Measurements from ENCODE around the gene ZNF212.

ZNF212 gene

DNA sequence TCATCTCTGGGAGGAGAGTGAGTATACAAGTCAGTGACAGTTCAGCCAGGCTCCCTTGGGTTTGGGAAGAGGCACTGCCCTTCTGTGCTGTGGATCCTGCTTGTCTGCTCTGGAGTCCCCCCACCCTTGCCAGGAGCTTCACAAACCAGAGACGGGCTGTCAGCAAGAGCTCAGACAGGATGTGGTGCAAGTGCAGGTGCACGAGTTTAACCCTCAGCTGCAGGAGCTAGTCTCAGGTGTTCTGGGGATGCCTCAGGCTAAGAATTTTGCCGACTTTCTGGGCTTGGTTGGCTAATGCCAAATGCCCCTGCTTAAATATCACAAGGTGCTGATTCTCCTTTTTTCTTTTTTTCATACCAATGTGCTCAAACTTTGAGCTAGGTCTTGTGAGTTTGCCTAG is 44.9 kb downstream of the ZNF212 start:
- in situ Hi-C loops (cut with MboI; ENCODE audit: low sequenced_read_pairs): no loop called here

DNA sequence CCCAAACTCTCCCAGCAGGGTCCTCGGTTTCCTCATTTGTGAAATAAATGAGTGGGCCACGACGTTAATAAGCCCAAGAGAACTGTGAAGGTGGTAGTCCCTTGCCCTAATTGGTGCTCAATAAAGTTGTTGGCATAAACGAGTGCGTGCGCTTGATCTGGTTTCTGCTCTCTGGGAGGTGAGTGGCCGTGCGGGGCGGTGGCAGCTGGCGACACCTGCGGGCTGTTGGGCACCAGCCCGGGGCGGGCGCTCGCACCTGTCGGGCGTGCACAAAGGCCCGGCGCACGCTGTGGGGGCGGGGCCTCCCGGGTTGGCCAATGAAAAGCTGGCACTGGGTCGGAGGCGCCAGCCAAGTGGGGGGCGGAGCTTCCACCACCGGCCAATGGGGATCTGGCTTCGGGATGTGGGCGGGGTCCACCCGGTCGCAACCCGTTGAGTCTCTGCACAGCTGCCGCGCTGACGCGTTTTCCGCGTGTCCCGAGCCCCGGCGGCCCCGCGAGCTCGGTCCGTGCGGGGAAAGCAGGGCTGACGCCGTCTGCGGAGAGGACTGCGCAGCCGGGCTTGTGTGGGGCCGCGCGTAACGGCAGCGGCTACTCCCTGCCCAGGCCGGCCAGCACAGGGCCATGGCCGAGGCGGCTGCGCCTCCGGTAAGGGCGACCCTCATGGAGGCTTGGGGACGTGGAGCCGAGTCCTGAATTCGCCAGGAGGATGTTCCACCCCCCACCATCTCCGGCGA is 45.6 kb downstream of the ZNF212 start:
- in situ Hi-C loops (cut with MboI; ENCODE audit: low sequenced_read_pairs): no loop called here

DNA sequence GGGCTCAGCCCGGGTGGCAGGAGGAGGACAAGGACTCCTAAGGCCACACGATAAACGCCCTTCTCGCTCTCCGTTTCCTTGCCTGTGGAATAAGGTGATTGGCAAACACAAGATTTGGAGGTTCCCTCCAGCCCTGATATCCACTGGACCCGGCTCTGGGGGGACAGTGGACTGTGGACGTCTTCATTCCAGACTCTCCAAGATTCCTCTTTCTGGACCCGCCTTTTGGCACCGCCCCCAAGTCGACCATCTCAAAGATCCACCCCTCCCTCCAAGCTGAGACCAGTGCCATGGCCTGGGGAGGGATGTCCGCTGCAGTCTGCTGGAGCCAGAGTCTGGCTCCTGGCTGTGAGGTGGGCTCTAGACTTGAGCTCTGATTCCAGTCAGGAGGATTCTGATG is 46.2 kb downstream of the ZNF212 start:
- in situ Hi-C loops (cut with MboI; ENCODE audit: low sequenced_read_pairs): no loop called here

DNA sequence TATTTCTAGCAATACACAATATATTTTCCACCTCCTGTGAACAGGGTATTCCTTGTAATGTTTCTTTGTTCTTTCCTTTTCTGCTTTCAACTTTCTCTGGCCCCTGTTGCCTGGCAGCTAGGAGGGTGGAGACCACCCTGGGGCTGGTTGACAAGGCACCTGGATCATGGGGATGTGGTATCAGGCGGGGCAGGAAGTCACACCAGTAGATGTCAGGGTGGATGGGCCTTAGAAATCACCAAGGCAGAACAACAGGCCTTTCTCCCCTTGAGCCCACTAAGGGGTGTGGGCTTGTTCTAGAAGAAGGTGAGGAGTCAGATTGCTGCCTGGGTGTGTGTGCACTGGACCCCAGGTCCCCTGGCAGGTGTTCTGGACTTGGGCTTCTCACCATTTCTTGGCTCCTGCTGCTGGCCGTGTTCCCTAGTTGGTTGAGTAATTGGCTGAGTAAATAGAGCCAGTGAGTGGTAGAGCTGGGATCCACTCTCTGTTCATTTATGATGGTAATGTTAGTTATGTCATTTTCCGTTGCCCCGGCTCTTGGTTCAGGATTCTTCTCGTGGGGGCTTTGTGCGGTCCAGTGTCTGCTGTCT is 47.5 kb downstream of the ZNF212 start:
- in situ Hi-C loops (cut with MboI; ENCODE audit: low sequenced_read_pairs): no loop called here

DNA sequence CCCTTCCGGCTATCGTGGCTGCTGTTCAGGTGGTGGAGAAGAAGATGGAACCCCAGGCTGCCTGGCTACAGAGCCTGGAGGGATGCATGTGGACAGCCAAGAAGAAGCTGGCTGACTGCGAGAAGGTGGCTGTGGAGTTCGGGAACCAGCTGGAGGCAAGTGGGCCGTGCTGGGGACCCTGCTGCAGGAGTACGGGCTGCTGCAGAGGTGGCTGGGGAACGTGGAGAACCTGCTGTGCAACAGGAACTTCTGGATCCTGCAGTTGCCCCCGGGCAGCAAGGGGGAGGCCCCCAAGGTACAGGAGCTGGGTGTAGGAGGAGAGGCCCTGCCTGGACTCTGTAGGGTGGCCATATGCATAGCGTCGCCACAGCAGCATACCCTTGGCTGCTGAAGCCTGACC is 48.2 kb downstream of the ZNF212 start:
- in situ Hi-C loops (cut with MboI; ENCODE audit: low sequenced_read_pairs): no loop called here

DNA sequence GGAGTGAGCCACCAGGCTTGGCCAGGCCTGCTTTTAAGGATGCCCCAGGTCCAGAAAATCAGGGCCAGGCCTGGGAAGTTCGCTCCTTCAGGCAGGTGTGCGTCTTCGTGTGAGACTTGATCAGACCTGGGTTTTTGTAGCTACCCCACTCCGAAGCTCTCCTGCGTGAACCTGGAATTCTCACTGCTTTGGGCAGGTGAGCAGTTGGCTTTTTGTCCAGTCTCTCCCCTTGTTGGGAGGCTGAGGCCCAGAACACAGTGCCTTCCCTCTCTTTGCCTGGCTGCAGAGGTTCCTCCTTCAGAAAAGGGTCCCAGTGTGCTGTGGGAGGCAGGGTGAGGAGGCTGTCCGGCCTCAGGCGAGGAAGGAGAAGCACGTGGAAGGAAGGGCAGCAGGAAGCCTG is 49.8 kb downstream of the ZNF212 start:
- in situ Hi-C loops (cut with MboI; ENCODE audit: low sequenced_read_pairs): no loop called here

DNA sequence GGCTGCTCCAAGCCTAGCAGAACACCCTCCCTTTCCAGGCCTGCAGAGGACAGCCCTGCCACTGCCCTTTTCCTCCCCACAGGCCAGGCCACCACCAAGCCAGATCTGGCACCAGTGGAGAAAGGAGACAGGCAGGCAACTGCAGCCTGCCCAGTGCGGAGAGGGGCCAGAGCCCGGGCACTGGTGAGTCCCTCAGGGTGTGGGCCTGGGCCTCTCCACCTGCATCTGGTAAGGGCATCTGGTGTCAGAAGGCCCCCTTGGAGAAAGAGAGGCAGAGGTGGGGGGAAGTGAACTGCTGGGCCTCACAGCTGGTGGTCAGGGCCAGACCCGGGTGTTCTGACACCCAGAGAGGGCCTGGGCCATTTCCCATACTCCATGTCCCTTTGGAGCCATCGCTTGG is 50.4 kb downstream of the ZNF212 start:
- in situ Hi-C loops (cut with MboI; ENCODE audit: low sequenced_read_pairs): no loop called here

DNA sequence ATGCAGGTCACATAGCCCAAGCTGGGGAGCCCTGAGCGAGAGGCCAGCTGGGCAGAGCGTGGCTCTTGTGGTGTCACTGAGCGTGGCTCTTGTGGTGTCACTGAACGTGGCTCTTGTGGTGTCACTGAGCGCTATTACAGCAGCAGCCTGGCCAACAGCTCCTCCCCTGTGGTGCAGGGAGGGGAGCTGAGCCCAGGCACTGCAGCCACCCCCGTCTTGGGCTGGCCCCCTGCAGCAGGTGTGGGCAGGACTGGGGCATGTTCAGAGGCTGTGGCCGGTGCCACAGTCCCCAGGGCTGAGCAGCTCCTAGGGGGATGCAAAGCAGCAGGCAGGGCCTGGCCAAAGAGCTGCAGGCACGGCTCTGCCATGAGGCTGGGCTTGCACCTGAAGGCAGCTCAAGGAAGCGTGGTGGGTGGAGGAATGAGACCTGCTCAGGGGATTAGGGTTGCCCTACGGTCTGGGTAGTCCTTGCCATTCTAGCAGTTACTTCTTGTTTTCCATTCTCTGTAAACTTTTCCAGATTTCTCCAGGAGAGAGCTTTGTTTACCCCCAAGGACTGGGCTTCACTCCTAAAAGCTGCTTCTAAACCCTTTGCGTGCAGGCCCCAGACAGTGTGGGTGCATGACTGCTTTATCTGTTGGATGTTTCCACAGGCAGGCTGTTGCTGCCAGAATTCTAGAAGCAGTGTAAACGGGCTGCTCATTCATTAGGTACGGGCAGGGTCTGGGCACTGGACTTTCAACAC is 51.8 kb downstream of the ZNF212 start:
- in situ Hi-C loops (cut with MboI; ENCODE audit: low sequenced_read_pairs): no loop called here

DNA sequence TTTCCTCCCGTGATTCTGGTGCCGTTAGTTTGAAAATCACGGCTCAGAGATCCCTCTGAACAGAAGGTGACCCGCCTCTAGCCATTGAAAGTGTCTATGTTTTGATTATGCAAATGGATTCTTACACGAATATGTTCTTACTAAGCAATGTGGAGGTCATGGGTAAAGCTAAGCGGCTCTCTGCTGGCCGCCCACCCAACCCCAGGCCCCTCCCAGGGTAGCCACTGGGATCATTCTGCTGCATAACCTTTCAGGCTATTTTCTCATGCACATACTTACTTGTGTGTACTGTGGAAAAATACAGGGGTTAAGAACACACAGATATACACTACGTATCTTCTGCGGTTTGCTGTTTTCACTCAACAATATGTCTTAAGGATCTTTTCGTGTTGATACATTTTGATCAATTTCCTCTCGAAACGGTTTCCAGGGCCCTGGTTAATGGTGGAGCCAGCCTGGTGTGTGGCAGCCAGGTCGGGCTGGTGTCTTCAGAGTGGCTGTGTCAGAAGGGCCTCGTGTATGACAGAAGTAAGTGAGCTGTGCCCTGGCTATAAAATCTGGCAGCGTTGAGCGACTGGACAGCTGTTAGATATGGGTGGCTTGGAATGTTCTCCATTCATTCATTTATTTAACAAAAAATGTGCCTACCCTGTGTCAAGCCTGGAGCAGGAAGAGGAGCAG is 52.5 kb downstream of the ZNF212 start:
- in situ Hi-C loops (cut with MboI; ENCODE audit: low sequenced_read_pairs): no loop called here

DNA sequence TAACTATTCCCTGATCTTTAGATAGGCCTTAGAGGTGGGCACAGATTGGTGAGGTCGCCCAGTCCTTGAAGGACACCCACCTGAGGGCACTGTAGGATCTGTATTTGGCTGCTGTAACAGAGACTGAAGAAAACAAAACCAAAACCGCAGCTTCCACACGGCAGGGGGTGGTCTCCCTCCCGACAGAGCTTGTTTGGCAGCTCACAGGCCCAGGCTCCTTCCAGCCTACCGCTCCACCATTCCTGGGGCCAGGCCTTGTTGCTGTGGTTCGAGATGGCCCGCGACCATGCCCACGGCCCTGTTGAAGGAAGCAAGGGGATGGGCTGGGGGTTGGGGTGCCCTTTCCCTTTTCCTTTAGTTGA is 53.0 kb downstream of the ZNF212 start:
- in situ Hi-C loops (cut with MboI; ENCODE audit: low sequenced_read_pairs): no loop called here

DNA sequence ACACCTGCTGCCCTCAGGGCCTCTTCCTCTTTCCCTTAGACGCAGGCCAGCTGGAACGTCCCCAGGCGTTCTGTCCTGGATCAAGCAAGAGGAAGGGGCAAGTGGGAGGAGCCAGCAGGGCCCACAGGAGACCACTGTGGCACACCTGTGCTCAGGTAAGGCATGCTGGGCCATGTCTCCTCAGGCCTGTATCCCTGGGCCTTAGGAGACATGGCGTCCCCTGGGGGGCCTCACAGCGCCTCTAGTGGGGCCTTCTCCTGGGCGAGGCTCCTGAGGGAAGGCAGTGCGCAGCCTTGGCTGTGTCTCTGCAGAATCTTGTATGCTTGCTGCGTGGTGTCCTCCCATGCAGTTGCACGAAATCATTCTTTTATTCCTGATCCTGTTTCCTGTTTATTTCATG is 53.9 kb downstream of the ZNF212 start:
- in situ Hi-C loops (cut with MboI; ENCODE audit: low sequenced_read_pairs): no loop called here

DNA sequence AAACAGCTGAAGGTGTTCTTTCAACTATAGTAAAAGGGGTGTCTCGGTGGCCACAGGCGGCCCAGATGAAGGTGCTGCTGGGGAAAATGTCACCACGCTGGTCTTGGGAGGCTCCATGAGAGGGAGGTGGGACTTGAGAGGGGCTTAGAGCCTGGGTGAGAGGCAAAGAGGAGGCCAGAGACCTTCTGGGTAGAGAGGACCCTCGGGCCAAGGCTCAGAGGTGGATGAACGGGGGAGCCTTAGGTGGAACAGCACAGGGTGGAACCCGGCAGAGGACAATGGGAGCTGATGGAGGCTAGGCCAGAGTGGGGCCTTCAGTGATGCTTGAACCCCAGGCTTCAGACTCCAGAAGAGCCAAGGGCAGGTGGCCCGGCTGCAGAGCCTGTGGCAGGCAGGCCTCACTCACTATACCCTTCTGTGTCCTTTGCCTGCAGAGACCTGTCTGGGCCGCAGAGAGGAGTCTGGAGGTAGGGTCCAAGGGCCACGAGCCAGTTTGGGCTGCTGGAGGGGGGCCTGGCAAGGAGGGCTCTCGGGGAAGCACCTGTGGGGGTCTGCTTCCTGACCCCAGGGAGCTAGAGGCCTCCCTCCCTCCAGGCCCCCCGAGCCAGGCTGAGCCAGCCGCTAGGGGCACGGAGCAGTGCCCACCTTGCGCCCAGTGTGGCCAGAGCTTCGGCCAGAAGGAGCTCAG is 54.6 kb downstream of the ZNF212 start:
- in situ Hi-C loops (cut with MboI; ENCODE audit: low sequenced_read_pairs): no loop called here

DNA sequence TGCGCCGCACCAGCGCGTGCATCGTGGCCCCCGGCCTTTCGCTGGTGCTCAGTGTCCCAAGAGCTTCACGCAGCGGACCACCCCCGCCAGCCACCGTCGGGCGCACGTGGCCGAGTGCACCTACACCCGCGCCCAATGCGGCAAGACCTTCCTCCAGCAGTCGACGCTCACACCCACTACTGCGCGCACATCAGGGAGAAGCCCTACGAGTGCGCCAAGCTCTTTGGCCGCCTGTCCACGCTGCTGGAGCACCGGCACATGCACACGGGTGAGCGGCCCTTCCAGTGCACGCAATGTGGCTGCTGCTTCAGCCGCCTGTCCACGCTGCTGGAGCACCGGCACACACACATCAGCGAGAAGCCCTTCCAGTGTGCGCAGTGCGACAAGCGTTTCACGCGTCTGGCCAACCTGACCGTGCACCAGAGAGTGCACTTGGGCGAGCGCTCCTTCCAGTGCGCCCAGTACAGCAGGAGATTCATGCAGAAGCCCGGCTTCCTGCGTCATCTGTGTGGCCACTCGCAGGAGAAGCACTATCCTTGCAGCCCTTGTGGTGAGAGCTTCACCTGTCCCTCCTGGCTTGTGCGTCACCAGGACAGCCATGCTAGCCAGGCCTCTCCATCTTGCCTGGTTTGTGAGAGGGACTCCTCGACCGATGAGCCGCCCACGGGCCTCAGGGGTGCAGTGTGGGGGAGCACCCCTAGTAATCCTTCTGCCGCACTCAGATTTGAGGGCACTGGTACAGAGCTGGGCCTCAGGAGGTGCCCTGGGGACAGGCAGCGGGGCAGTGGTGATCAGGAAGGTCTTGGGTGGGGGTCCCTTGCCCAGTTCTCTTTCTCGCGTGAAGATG is 55.4 kb downstream of the ZNF212 start:
- in situ Hi-C loops (cut with MboI; ENCODE audit: low sequenced_read_pairs): no loop called here

DNA sequence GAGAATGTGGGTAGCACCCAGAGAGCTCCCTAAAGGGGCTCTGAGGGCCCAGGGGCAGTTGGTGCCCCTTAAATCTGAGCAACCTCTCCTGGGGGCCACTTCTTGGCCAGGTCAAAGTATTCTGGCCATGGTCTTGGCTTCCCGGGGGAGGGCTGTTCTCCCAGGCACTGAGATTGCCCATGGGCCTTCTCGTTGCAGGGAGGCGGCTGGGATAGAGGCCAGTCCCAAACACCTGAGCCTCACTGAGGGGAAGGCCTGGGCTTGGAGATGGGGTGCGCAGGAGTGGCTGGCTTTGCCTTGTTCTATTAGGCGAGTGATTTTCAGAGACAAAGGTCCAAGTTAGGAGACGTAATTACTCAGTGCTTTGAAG is 56.0 kb downstream of the ZNF212 start:
- in situ Hi-C loops (cut with MboI; ENCODE audit: low sequenced_read_pairs): no loop called here

DNA sequence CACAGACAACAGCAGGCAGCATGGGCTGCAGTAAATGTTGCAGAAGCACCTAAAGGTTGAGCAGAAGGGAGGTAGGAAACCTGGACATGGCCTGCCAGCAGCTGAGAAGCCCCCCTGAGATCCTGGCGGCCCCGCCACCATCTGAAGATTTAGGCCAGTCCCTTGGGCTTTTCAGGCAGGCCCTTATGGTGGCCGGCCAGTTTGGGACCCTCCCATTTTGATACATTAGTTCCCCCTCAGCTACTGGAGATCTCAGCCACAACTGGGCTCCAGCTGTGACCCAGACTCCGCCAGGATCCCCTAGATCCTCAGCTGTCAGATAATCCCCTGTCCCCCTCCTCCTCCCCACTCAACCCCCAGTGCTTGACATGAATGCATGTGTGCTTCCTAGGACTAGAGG is 56.9 kb downstream of the ZNF212 start:
- in situ Hi-C loops (cut with MboI; ENCODE audit: low sequenced_read_pairs): no loop called here

DNA sequence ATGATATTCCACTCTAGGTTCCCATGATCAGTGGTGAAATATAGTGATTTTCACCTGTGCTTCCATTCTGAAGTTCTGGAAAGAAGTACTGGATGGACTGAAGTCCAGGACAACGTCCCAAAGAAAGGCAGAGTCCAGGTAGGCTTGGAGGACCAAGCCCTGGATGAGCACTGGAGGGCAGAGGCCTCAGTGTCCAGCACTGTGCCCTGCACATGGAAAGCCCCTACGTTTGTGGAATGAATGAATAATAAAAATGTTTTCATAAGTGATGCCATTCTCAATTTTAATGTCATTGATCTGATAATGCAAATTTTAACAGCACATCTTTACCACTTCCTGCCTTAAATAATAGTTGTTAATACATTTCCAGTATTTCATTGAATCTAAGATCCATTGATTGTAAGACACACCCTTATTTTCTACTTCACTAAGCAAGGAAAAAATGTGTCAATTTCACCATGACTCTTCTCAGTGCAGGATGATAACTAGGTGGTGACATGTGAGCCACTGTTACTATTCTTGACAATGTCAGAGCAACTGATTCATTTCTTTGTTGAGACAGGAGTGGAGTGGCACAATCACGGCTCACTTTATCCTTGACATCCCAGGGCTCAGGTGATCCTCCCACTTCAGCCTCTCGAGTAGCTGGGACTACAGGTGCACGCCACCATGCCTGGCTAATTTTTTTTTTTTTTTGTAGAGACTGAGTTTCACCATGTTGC is 57.7 kb downstream of the ZNF212 start:
- in situ Hi-C loops (cut with MboI; ENCODE audit: low sequenced_read_pairs): no loop called here

DNA sequence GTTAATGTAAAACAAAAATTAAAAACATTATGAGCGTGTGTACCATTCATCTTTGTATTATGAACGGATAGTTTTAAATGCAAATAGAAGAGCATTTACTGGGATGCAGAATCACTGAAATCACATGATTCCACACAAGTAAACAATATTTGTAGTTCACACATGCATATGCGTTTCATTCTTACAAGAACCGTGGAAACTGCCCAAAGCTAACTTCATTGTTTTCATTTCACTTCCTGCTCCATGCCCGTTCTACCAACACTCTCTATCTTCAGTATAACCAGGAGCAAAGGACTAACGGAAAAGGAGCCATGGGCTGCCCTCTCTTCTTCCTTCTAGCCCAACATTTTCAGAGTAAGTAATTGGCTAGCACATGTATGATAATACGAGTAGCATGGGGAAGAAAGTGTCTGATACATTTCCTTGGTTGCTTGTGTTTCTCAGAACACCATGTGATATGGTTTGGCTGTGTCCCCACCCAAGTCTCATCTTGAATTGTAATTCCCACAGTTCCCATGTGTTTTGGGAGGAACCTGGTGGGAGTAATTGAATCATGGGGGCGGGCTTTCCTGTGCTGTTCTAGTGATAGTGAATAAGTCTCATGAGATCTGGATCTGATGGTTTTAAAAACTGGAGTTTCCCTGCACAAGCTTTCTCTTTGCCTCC is 61.3 kb downstream of the ZNF212 start:
- in situ Hi-C loops (cut with MboI; ENCODE audit: low sequenced_read_pairs): no loop called here

DNA sequence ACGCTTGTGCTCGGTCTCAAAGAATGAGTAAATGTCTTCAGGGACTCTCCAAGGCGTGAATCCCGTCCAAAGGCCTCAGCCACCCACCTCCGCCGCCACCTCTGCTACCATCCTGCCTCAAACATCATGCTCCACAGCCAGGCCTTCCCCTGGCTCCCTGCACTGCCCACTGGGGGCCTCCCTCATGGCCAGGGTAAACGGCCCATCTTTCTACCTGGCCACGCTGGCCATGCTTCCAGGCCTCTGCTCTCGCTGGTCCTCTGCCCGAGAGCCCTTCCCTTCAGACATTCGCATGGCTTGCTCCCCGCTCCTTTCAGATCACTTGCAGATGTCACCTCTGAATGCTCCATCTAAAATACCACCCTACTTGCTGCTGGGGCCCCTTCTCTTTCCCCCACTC is 62.8 kb downstream of the ZNF212 start:
- in situ Hi-C loops (cut with MboI; ENCODE audit: low sequenced_read_pairs): no loop called here

DNA sequence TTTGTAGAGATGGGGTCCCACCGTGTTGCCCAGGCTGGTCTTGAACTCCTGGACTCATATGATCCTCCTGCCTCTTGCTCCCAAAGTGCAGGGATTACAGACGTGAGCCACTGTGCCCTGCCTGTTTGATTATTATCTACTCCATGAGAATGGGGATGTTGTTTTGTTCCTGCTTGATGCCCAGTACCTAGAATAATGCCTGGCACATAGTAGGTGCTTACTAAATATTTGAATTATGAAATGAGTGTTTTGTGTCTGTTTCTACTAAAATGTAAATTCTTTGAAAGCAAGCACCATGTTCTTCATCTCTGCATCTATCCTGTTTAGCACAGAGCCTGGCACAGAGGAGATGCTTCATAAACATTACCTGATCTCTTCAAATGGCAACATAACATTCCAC is 63.4 kb downstream of the ZNF212 start:
- in situ Hi-C loops (cut with MboI; ENCODE audit: low sequenced_read_pairs): no loop called here
